ENCODE results near the gene IPO13. TPM values are rescaled to one million over a fixed set of nuclear protein-coding genes. Genes with fewer than 3 reads are reported as not detected.
A peak's percentile ranks its signal among the peaks of the same experiment; 100 is the strongest.

Gene IPO13
- polyA plus RNA-seq, 1 of the 3 experiments (the other 2 are of a cell fraction) = 15.5 TPM

DNA sequence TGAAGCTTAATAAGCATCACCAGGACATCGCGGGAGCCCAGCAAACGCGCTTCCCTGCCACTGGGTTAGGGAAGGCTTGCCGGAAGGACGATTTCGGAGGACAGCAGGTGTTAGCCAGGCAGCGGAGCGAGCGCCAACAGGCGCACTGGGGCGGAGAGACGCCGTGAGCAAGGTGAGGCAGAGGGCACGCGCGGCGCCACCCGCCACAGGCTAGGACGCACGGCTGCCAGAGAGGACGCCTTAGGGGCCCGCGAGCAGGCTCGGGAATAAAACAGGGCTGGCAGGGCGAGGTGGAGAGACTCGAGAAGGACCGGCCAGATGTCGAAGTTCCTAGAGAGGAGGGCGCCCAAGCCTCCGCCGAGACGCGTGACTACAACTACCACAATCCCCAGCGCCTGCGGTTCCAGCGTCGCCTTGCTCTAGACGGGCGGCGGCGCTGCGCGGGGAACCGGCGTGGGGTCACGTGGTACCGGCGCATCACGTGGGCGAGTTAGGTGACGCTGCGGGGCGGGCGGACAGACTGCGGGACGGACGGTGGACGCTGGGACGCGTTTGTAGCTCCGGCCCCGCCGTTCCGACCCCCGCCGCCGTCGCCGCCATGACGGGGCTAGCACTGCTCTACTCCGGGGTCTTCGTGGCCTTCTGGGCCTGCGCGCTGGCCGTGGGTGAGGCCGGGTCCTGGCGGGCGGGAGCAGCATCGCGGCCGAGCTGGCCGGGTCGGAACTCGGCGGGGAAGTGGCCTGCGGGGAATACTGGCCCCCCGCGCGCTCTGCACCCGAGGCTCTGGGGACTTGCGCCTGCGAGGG, 27.9 kb downstream of the IPO13 start, which contains the start of gene ATP6V0B:
ATP6V0B (plus strand) TSS at position 518 of the 806 bp plus-strand sequence; CDS start at position 599, 81 bp downstream.
- H3K4me1 ChIP-seq (ENCODE audit: control insufficient read depth in 1 of 2, insufficient read depth in 2 of 2, low read depth in 1 of 2, low read length in 1 of 2) = peaks cover 8 to 47% of the 10 kb centered on the region in 2 experiments; a peak in 1 of 4 replicates
- H3K79me2 ChIP-seq (ENCODE audit: insufficient read depth) = peaks cover 58% of the 10 kb centered on the region
- 0% methylated on average over 5 of the region's 93 CpGs for WGBS (ENCODE audit: low lambda C conversion rate)
- H3K4me2 ChIP-seq = peak within 1 kb of the TSS; percentile 98
- H3F3A ChIP-seq (replicated peaks; ENCODE audit: insufficient read depth) = peaks cover 9% of the 10 kb centered on the region
- peak within 1 kb of the TSS; percentile 66 to 93; a peak in 3 of 4 replicates for H3K27ac ChIP-seq (ENCODE audit: low read depth in 2 of 2, low read length in 1 of 2)
- POLR2A ChIA-PET = interaction anchor here (0.6 to 1.8 kb wide), 6 partner anchors 14 to 825 kb away, joined by 3 to 5 read pairs (median 3); partner anchors contain the start of genes CCDC24 and PLK3
- CTCF ChIA-PET = interaction anchor here (1.1 to 2.7 kb wide), 11 partner anchors 16 to 445 kb away, joined by 3 to 15 read pairs (median 5); partner anchors contain the start of genes CCDC24 and IPO13
- H3K9me2 ChIP-seq = no peaks in the 10 kb centered on the region
- no peaks in the 10 kb centered on the region for H3K27me3 ChIP-seq (ENCODE audit: insufficient read depth)
- peak; percentile 96 for DNase-seq
- no peak; the same call in 1 of the 2 replicates for TF ChIP-seq RCOR1 (IDR thresholded peaks at IDR 0.05; ENCODE audit: low read length)
- TF ChIP-seq RAD21 (IDR thresholded peaks at IDR 0.05; ENCODE audit: low read length) = no peak
- TF ChIP-seq, protein P1, sequence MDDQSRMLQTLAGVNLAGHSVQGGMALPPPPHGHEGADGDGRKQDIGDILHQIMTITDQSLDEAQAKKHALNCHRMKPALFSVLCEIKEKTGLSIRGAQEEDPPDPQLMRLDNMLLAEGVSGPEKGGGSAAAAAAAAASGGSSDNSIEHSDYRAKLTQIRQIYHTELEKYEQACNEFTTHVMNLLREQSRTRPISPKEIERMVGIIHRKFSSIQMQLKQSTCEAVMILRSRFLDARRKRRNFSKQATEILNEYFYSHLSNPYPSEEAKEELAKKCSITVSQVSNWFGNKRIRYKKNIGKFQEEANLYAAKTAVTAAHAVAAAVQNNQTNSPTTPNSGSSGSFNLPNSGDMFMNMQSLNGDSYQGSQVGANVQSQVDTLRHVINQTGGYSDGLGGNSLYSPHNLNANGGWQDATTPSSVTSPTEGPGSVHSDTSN (IDR thresholded peaks at IDR 0.05) = peak; percentile 26; the same call in 1 of the 2 replicates
- TF ChIP-seq, protein P2, sequence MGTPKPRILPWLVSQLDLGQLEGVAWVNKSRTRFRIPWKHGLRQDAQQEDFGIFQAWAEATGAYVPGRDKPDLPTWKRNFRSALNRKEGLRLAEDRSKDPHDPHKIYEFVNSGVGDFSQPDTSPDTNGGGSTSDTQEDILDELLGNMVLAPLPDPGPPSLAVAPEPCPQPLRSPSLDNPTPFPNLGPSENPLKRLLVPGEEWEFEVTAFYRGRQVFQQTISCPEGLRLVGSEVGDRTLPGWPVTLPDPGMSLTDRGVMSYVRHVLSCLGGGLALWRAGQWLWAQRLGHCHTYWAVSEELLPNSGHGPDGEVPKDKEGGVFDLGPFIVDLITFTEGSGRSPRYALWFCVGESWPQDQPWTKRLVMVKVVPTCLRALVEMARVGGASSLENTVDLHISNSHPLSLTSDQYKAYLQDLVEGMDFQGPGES (IDR thresholded peaks at IDR 0.05; ENCODE audit: low read depth, low read length) = no peak
- peak; percentile 64 for TF ChIP-seq MXI1 (IDR thresholded peaks at IDR 0.05; ENCODE audit: low read depth, low read length)
- TF ChIP-seq, protein P3, sequence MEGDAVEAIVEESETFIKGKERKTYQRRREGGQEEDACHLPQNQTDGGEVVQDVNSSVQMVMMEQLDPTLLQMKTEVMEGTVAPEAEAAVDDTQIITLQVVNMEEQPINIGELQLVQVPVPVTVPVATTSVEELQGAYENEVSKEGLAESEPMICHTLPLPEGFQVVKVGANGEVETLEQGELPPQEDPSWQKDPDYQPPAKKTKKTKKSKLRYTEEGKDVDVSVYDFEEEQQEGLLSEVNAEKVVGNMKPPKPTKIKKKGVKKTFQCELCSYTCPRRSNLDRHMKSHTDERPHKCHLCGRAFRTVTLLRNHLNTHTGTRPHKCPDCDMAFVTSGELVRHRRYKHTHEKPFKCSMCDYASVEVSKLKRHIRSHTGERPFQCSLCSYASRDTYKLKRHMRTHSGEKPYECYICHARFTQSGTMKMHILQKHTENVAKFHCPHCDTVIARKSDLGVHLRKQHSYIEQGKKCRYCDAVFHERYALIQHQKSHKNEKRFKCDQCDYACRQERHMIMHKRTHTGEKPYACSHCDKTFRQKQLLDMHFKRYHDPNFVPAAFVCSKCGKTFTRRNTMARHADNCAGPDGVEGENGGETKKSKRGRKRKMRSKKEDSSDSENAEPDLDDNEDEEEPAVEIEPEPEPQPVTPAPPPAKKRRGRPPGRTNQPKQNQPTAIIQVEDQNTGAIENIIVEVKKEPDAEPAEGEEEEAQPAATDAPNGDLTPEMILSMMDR (IDR thresholded peaks at IDR 0.05) = no peak
- TF ChIP-seq EP300 (IDR thresholded peaks at IDR 0.05; ENCODE audit: borderline replicate concordance in 1 of 2, low read depth in 1 of 2, low read length in 1 of 2) = no peak
- peak; percentile 100 for TF ChIP-seq USF1 (IDR thresholded peaks at IDR 0.05; ENCODE audit: borderline replicate concordance, low read depth)
- no peak for TF ChIP-seq SMC3 (IDR thresholded peaks at IDR 0.05; ENCODE audit: low read depth, low read length)
- peak; percentile 74; the same call in 1 of the 2 replicates for TF ChIP-seq TAF1 (IDR thresholded peaks at IDR 0.05; ENCODE audit: borderline replicate concordance, low read depth, low read length)
- TF ChIP-seq, protein P4, sequence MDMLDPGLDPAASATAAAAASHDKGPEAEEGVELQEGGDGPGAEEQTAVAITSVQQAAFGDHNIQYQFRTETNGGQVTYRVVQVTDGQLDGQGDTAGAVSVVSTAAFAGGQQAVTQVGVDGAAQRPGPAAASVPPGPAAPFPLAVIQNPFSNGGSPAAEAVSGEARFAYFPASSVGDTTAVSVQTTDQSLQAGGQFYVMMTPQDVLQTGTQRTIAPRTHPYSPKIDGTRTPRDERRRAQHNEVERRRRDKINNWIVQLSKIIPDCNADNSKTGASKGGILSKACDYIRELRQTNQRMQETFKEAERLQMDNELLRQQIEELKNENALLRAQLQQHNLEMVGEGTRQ (IDR thresholded peaks at IDR 0.05; ENCODE audit: borderline replicate concordance, low read depth, low read length) = peak; percentile 99
- peak; percentile 72; the same call in 1 of the 2 replicates for TF ChIP-seq SIN3A (IDR thresholded peaks at IDR 0.05; ENCODE audit: borderline replicate concordance, low read depth, low read length)
- TF ChIP-seq POLR2AphosphoS5 (IDR thresholded peaks at IDR 0.05; ENCODE audit: low read depth, low read length) = peak; percentile 50
- peak; percentile 70 for TF ChIP-seq YY1 (IDR thresholded peaks at IDR 0.05; ENCODE audit: low read depth)
- no peak for TF ChIP-seq ELF1 (IDR thresholded peaks at IDR 0.05)
- TF ChIP-seq FOXJ3 (CRISPR knock-in tag; IDR thresholded peaks at IDR 0.05) = no peak
- TF ChIP-seq RXRA (IDR thresholded peaks at IDR 0.05; ENCODE audit: borderline replicate concordance, low read depth) = no peak
- peak; percentile 30; the same call in 1 of the 2 replicates for TF ChIP-seq GABPA (IDR thresholded peaks at IDR 0.05; ENCODE audit: low read depth)
- TF ChIP-seq, protein P5, sequence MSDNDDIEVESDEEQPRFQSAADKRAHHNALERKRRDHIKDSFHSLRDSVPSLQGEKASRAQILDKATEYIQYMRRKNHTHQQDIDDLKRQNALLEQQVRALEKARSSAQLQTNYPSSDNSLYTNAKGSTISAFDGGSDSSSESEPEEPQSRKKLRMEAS (IDR thresholded peaks at IDR 0.05; ENCODE audit: low read depth) = peak; percentile 85; the same call in 1 of the 2 replicates
- TF ChIP-seq FOXM1 (IDR thresholded peaks at IDR 0.05; ENCODE audit: low read depth) = no peak
- TF ChIP-seq NFIC (IDR thresholded peaks at IDR 0.05; ENCODE audit: borderline replicate concordance) = no peak
- TF ChIP-seq CHD2 (IDR thresholded peaks at IDR 0.05; ENCODE audit: low read length, partially characterized antibody) = peak; percentile 59
- no peak for TF ChIP-seq RFX5 (IDR thresholded peaks at IDR 0.05; ENCODE audit: low read length)
- peak; percentile 64 for TF ChIP-seq NRF1 (IDR thresholded peaks at IDR 0.05; ENCODE audit: low read depth, low read length)
- H3K9ac ChIP-seq = peak within 1 kb of the TSS; percentile 84
- H3K4me3 ChIP-seq (ENCODE audit: low read depth in 2 of 2, low read length in 1 of 2) = peak within 1 kb of the TSS; percentile 83 to 91
- H4K20me1 ChIP-seq (ENCODE audit: insufficient read depth) = peaks cover 11% of the 10 kb centered on the region
- peak within 1 kb of the TSS; percentile 88 for H2AFZ ChIP-seq (ENCODE audit: low read depth)
- peaks cover 16 to 47% of the 10 kb centered on the region in 2 experiments for H3K36me3 ChIP-seq (replicated peaks in 1 of 2; ENCODE audit: control insufficient read depth in 1 of 2, insufficient read depth in 2 of 2, low read length in 1 of 2)
- no peaks in the 10 kb centered on the region for H3K9me3 ChIP-seq

All from SK-N-SH (cell line).